ENCODE data around the gene COL4A6. TPM values are rescaled to one million over a fixed set of nuclear protein-coding genes. Genes with fewer than 3 reads are reported as not detected.

The COL4A6 gene
- polyA plus RNA-seq, 3 donors from 2014 or later, result not detected

Other genes with a start within 250 kb of the COL4A6 start
- gene COL4A5, start 1.4 kb upstream of the COL4A6 start, polyA plus RNA-seq, result not detected

Data from immature natural killer cell (primary cell).